ENCODE measurements around the gene PGR. TPM values are rescaled to one million over a fixed set of nuclear protein-coding genes. Genes with fewer than 3 reads are reported as not detected.

PGR gene
- total and polyA plus RNA-seq, 2 donors from 2014 or later: 0.60 to 1.3 TPM

GRCh38 chr11:101083335-101083734 lies 46.3 kb downstream of the PGR start:
- H3K9ac ChIP-seq (ENCODE audit: low read length in 3 of 3): no peak overlapping the region
- H3K4me1 ChIP-seq (ENCODE audit: control insufficient read depth in 2 of 3, insufficient read depth in 2 of 3, low read depth in 1 of 3, low read length in 3 of 3): no peaks in the 10 kb centered on the region
- H3K9me3 ChIP-seq (ENCODE audit: control insufficient read depth in 2 of 3, insufficient read depth in 1 of 3, low read length in 3 of 3): no peaks in the 10 kb centered on the region
- DNase-seq (no peak), FAIRE-seq (no peak)
- TF ChIP-seq CTCF (IDR thresholded peaks at IDR 0.05; ENCODE audit: borderline replicate concordance, extremely low read depth, insufficient read depth): no peak
- no peaks in the 10 kb centered on the region for H3K36me3 ChIP-seq (ENCODE audit: control insufficient read depth in 2 of 3, insufficient read depth in 3 of 3, low read length in 3 of 3)
- H3K4me3 ChIP-seq (ENCODE audit: low read length in 3 of 3): no peak overlapping the region
- H3K27me3 ChIP-seq (ENCODE audit: control insufficient read depth, insufficient read depth, low read length): no peaks in the 10 kb centered on the region
- intact Hi-C loops (cut with DNase I): no loop called here
- no peak overlapping the region for H3K27ac ChIP-seq (ENCODE audit: low read depth in 2 of 2, low read length in 2 of 2)

- Histone ChIP-seq H3K27ac (ENCODE audit: low read depth in 2 of 2, low read length in 2 of 2) (no peak overlapping the region), H3K9ac (ENCODE audit: low read length in 3 of 3) (no peak overlapping the region), H3K36me3 (ENCODE audit: control insufficient read depth in 2 of 3, insufficient read depth in 3 of 3, low read length in 3 of 3) (no peaks in the 10 kb centered on the region), H3K27me3 (ENCODE audit: control insufficient read depth, insufficient read depth, low read length) (no peaks in the 10 kb centered on the region), H3K9me3 (ENCODE audit: control insufficient read depth in 2 of 3, insufficient read depth in 1 of 3, low read length in 3 of 3) (no peaks in the 10 kb centered on the region), H3K4me1 (ENCODE audit: control insufficient read depth in 2 of 3, insufficient read depth in 2 of 3, low read depth in 1 of 3, low read length in 3 of 3) (no peaks in the 10 kb centered on the region), H3K4me3 (ENCODE audit: low read length in 3 of 3) (no peak overlapping the region)
- TF ChIP-seq CTCF (IDR thresholded peaks at IDR 0.05; ENCODE audit: borderline replicate concordance, extremely low read depth, insufficient read depth): no peak
- intact Hi-C loops (cut with DNase I): no loop called here
- FAIRE-seq (no peak), DNase-seq (peak in 1 of 5 donors; percentile 43)
Observed at GRCh38 chr11:101082813-101083212, 46.8 kb downstream of the PGR start.

GRCh38 chr11:101063706-101064105 lies 65.9 kb downstream of the PGR start:
- Histone ChIP-seq H3K27me3 (ENCODE audit: control insufficient read depth, insufficient read depth, low read length) (no peaks in the 10 kb centered on the region), H3K9ac (ENCODE audit: low read length in 3 of 3) (no peak overlapping the region), H3K4me3 (ENCODE audit: low read length in 3 of 3) (no peak overlapping the region), H3K36me3 (ENCODE audit: control insufficient read depth in 2 of 3, insufficient read depth in 3 of 3, low read length in 3 of 3) (no peaks in the 10 kb centered on the region), H3K4me1 (ENCODE audit: control insufficient read depth in 2 of 3, insufficient read depth in 2 of 3, low read depth in 1 of 3, low read length in 3 of 3) (no peaks in the 10 kb centered on the region), H3K9me3 (ENCODE audit: control insufficient read depth in 2 of 3, insufficient read depth in 1 of 3, low read length in 3 of 3) (no peaks in the 10 kb centered on the region), H3K27ac (ENCODE audit: low read depth in 2 of 2, low read length in 2 of 2) (no peak overlapping the region)
- intact Hi-C loops (cut with DNase I): no loop called here
- TF ChIP-seq CTCF (IDR thresholded peaks at IDR 0.05; ENCODE audit: borderline replicate concordance, extremely low read depth, insufficient read depth): no peak
- DNase-seq (no peak), FAIRE-seq (no peak)

GRCh38 chr11:101061606-101062005 lies 68.0 kb downstream of the PGR start:
- FAIRE-seq: no peak

More at GRCh38 chr11:101061606-101062005, 68.0 kb downstream of the PGR start:
- Histone ChIP-seq H3K27me3 (ENCODE audit: control insufficient read depth, insufficient read depth, low read length) (no peaks in the 10 kb centered on the region), H3K9ac (ENCODE audit: low read length in 3 of 3) (no peak overlapping the region), H3K9me3 (ENCODE audit: control insufficient read depth in 2 of 3, insufficient read depth in 1 of 3, low read length in 3 of 3) (no peaks in the 10 kb centered on the region), H3K4me3 (ENCODE audit: low read length in 3 of 3) (no peak overlapping the region), H3K27ac (ENCODE audit: low read depth in 2 of 2, low read length in 2 of 2) (no peak overlapping the region), H3K36me3 (ENCODE audit: control insufficient read depth in 2 of 3, insufficient read depth in 3 of 3, low read length in 3 of 3) (no peaks in the 10 kb centered on the region), H3K4me1 (ENCODE audit: control insufficient read depth in 2 of 3, insufficient read depth in 2 of 3, low read depth in 1 of 3, low read length in 3 of 3) (no peaks in the 10 kb centered on the region)
- intact Hi-C loops (cut with DNase I): no loop called here
- no peak for TF ChIP-seq CTCF (IDR thresholded peaks at IDR 0.05; ENCODE audit: borderline replicate concordance, extremely low read depth, insufficient read depth)
- no peak for DNase-seq

All from kidney (tissue), 14 donors.